ENCODE data around the gene RGS9.
"Not testable (repeated sequence)": the region's sequence is repeated elsewhere in the genome, so short reads cannot be mapped to it uniquely, and the experiment has no call there.

Gene RGS9

DNA sequence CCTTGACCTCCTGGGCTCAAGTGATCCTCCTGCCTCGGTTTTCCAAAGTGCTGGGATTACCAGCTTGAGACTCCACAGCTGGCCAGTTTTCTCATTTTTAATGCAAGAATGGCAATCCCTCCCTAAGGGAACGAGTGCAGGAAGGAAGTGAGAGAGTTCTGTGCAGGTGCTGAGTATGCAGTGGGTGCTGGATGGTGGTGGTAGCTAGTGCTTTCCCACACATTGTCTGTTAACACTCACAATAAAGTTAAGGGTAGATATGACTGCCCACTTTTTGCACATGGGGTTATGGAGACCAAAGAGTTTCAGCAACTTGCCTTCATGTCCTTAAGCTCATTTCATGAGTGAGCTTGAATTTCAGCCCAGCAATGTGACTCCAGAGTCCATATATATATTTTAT lies 18.5 kb downstream of the RGS9 start:
- no peak for DNase-seq (ENCODE audit: low read depth in 2 of 3, low spot score in 1 of 3)

DNA sequence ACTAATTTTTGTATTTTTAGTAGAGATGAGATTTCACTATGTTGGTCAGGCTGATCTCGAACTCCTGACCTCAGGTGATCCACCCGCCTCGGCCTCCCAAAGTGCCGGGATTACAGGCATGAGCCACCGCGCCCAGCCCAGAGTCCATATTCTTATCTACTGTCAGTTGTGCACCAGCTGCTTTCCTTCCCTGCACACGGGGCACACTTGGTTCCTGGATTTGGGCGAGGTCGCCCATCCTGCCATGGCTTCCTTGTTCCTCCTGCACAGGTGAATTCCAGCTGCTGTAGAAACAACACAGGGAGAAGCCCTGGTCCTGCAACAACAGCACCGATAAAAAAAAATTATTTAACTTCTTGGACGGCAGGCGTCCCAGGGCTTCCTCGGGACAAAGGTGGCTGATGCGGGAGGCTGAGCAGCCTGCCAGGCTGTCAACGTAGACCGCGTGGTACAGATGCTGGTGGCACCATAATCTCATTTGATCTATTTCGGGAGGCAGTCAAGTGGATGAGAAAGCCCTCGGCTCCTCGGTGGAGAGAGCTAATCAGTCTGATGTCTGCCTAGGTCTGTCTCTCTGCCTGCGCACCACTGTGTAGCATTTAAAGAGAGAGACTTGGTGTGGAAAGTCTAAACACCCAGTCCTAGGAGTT lies 19.1 kb downstream of the RGS9 start:
- no peak for DNase-seq (ENCODE audit: low read depth in 2 of 3, low spot score in 1 of 3)

DNA sequence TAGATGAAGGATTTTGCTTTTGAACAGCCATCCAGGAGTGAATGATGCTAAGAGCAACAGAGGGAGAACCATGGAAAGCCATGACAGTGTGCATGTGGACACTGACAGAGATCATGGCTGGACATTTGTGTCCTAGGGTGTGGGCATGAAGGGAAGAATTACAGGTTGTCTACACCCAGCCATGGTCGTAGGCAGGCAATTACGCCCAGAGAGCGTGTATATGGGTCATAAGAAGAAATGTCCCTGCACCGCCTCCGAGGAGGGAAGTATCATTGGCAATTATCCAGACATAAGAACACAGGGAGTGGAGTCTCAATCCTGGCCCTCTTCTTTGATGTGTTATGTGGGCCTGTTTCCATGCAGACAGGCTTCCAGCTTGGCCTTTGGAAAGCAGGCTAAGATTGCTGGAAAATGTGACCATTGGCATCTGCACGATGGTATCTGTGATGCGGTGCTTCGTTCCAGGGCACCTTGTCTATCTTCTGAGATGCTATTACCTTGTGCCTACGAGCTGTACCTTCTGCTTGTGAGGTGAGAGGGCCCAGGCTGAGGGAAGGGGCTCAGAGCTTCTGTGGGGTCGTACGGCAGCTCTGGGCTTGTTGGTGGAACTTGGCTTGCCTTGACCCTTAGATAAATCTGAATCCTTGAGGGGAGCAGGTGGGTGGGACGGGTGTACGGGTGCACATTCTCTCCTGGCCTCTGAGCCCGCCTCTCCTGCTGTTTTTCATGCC lies 19.8 kb downstream of the RGS9 start:
- DNase-seq (ENCODE audit: low read depth in 2 of 3, low spot score in 1 of 3), result no peak

DNA sequence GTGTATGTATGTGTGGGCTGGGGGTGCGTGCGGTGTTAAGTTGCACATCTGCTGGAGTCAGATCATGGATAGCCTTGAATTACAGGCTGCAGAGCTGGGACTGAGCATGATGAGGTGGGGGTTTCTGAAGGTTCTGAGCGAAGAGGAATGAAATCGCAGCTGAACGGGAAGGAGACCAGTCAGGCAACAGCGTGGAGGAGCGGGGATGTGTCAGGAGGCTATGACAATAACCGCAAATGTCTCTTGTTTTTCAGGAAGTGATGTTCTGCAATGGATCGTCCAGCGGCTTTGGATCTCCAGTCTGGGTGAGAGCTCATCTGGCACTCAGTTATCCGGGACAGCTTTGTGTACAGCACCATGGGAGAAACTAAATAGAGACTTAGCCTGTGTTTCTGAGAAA lies 20.9 kb downstream of the RGS9 start:
- DNase-seq (ENCODE audit: low read depth in 2 of 3, low spot score in 1 of 3), result no peak

DNA sequence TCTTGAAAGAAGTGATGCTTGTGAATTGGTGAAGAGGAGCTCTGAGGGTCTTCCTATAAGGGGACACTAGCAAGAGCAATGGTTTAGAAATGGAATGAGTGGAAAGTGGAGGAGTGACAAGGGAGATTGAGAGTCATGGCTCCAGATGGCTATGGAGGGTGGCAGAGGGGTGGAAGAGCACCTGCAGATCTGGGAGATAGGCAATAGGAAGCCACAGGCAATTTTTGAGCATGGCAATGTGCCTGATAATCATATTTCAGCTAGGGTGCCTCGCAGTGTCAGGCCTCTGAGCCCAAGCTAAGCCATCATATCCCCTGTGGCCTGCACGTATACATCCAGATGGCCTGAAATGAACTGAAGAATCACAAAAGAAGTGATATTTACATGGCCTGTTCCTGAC lies 21.5 kb downstream of the RGS9 start:
- no peak for DNase-seq (ENCODE audit: low read depth in 2 of 3, low spot score in 1 of 3)

DNA sequence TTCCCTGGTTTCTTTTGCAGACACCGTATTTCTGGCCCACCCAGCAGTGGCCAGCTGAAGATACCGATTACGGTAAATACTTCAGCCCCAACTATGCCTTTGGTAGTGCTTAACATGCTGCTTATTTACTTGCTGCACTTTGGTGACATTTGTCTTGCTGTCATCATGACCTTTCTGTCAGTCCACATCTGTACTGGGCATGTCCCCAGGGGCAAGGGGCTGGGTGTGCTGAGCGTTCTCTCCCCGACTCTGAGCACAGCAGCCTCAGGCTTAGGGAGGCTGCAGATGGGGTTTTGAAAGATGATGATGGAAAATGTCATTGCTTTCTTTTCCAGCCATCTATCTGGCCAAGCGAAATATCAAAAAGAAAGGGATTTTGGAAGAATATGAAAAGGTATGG lies 23.3 kb downstream of the RGS9 start:
- DNase-seq (ENCODE audit: low read depth in 2 of 3, low spot score in 1 of 3), result no peak

DNA sequence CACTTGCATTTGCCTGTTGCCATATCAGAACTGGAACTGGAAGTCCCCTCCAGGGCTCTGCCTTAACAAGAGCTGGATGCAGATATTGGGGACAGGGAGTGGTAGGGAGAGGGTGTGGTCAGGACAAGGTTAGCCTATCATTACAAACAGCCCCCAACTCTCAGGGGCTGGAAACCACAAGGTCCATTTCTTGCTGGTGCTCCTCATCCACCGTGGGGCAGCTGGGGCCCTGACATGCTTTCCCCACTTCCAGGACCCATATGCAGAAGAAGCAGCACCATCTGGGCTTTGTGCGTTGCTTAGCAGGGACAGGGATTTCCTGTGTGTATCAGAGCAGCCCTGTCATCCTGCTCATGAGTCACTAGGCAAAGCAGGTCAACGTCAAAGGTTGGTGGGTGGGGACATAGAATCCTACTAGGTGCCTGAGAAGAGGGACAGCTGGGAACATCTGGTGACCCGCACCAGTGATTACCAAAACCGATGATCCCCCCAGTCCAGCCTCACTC lies 26.9 kb downstream of the RGS9 start:
- peak in 2 of 3 donors; percentile 20 to 30 for DNase-seq (ENCODE audit: low read depth in 2 of 3, low spot score in 1 of 3)

DNA sequence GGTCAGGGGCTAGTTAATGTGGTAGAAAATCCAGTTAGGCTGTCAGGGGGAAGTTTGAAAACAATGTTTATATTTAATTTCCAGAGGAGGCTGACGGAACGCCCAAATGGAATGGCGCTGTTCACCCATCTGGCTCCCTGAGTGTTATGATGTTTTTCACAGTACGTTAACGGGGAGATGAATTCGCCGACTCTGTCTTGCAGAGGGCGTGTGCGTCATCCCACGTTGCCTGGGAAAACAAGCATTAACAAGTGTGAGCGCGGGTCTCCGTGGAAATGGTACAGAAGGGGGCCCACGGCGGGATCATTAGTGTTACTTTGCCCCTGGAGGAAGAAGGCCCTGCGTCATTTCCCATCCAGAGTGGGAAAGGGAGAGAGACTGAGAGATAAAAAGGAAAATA lies 29.6 kb downstream of the RGS9 start:
- DNase-seq (ENCODE audit: low read depth in 2 of 3, low spot score in 1 of 3), result no peak

DNA sequence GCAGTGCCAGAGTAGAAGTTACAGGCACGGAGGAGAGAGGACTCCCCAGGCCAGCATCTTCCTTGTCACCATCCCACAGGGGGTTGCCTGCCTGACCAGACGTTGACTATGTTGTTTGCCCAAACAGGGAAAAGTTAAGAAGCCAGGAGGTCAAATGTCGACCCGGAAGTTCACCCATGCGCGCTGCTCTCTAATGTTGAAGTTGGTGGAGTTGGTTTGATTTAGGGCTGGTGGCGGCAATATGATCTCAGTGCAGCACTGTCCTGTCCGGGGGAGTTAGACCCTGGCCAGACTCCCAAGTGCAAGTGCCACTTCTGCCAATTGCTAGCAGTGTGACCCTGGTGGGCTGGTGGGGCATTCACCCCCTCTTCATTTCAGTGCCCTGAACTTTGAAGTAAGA lies 30.4 kb downstream of the RGS9 start:
- no peak for DNase-seq (ENCODE audit: low read depth in 2 of 3, low spot score in 1 of 3)

DNA sequence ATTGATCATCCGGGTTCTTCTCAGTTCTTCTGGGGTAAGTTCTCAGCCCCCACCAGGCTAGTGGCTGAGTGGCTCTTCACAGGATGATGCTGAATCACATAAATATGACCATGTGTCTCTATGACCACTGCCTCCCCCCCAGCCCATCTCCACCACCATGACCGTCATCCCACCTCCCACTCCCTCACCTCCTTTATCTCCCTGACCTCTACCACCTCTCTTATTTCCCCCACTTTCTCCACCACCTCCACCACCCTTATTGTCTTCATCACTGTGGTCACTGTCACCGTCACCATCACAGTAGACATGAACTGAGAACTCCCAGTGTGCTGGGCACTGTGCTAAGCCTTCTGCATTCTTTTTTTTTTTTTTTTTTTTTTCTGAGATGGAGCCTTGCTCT lies 32.5 kb downstream of the RGS9 start:
- no peak for DNase-seq (ENCODE audit: low read depth in 2 of 3, low spot score in 1 of 3)

DNA sequence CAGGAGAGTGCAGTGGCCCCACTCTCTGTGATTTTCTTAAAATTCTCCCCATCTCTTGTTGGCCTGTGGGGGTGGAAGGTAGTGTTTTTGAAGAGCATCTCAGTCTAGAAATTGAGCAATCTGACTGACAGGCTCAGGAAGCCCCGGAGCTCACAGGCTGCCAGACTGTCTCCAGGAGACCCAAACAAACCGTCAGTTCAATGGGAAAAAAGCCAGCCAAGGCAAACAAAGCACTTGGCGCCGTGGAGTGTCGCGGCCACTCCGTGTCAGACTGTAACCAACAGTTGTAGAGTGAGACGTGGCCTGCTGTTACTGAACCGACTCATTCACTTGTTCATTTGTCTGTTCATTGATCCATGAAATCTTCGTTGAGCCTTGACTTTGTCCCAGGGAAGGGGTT lies 33.7 kb downstream of the RGS9 start:
- DNase-seq (ENCODE audit: low read depth in 2 of 3, low spot score in 1 of 3), result no peak

DNA sequence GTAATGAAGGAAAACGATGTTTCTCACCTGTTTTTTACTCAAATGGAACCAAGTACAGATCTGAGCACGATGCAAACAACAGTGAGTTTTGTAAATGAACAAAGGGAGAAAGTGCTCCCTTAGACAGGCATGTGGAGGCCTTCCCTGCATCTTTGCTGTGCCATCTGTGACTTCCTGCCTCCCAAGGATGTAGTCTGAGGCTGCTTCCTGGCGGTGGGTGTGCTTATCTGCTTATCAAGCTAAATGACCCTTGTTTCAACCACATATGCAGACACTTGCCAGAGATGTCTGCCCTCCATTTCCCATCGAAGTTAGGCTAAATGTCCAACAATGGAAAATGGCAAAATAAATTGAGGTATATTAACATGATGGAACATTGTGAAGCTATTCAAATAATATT lies 34.6 kb downstream of the RGS9 start:
- no peak for DNase-seq (ENCODE audit: low read depth in 2 of 3, low spot score in 1 of 3)

DNA sequence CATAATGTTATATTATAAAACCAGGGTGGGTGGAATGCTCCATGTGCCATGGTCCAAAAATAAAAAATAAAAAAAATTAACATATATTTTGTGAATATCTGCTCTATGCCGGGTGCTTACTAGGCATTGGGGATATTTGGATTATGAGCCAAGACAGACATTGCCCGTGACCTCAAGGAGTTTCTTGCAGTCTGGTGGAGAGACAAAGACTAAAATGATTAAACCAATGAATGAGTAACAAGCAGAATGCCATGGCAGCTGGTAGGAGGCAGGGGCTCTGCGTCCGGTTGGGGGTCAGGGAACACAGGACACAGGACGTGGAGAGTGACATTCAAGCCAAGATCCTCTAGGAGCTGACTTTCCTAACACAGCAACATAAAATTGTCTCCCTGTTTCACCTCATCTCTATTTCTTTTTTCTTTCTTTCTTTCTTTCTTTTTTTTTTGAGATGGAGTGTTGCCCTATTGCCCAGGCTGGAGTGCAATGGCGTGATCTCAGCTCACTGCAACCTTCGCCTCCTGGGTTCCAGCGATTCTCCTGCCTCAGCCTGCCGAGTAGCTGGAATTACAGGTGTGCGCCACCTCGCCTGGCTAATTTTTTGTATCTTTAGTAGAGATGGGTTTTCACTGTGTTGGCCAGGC lies 35.4 kb downstream of the RGS9 start:
- DNase-seq (ENCODE audit: low read depth in 2 of 3, low spot score in 1 of 3), result no peak

DNA sequence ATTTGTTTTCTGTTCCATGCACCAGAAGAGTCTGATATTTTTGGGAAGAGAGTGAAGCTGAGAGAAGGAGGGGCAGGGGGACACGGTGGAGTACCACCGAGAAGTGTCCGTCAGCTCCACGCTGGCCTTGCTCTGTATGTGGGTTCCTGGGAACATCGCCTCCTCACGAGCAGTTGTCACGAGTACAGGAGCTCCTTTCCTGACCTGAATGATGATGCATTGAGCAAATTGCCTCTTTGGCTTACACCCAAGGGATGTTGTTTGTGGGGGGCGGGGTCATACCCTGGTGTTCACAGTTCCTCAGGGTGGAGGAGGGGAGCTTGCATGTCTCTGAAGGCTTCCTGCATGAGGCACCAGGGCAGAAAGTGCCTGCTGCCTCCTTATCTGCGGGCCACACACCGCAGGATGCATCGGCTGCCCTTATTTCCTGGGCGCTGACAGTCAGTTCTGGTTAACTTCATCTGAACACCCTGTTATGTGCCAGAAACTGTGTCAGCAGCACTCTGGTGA lies 36.2 kb downstream of the RGS9 start:
- peak in 2 of 3 donors; percentile 37 to 44 for DNase-seq (ENCODE audit: low read depth in 2 of 3, low spot score in 1 of 3)

DNA sequence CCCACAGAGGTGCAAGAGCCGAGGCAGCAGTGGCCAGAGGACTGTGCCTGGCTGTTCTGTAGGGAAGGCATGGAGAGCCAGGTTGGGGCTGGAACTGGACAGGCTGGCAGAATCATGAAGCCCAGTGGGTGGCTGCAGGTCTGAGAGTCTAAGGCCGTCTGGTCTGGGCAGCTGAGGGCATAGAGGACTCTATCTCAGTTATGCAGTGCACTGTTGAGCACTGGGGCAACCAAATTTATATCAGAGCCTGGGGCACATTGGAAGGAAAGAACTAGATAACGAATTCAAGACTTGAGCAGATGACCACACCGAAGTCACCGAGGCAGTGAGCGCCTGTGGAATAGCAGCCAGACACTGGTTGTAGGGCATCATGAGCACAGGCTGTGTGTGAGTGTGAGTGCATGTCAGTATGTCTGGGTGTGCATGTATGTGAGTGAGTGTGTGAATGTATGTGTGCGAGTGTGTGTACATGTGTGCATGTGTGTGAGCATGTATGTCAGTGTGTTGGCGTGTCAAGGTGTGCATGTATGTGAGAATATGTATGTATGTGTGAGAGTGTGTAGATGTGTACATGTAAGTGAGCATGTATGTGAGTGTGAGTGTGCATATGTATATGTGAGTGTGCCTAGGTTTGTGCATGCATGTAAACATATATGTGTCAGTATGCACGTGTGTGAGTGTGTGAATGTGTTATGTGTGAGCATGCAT lies 37.0 kb downstream of the RGS9 start:
- no peak for DNase-seq (ENCODE audit: low read depth in 2 of 3, low spot score in 1 of 3)

DNA sequence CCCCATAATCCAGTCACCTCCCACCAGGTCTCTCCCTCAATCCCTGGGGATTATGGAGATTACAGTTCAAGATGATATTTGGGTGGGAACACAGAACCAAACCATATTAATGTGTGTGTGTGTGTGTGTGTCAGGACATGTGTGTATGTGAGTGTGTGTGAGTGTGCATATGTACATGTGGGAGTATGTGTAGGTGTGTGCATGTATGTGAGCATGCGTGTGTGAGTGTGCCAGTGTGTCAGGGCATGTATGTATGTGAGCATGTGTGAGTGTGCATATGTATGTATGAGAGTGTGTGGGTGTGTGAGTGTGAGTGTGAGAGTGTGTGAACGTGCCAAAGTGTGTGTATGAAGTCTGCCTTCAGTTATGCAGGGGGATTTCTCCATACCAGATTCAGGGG lies 37.8 kb downstream of the RGS9 start:
- DNase-seq (ENCODE audit: low read depth in 2 of 3, low spot score in 1 of 3), result no peak

DNA sequence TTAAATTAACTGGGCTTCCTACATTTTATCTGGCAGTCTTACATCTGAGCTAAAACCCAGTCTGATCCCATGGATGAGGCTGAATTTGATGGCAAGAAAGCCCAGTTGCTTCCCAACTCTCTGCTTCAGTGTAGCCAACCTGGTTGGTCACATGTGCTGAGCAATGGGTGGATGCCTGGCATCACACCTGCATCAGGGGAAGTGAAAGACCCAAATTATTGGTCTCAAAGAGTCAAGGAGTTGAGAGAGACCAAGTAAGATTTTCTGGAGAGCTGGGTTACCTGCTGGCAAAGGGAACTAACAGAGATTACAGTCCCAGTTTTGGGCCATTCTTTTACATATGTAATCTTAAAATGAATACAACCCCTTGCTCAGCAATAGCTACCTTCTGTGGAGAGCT lies 38.8 kb downstream of the RGS9 start:
- DNase-seq (ENCODE audit: low read depth in 2 of 3, low spot score in 1 of 3), result no peak

DNA sequence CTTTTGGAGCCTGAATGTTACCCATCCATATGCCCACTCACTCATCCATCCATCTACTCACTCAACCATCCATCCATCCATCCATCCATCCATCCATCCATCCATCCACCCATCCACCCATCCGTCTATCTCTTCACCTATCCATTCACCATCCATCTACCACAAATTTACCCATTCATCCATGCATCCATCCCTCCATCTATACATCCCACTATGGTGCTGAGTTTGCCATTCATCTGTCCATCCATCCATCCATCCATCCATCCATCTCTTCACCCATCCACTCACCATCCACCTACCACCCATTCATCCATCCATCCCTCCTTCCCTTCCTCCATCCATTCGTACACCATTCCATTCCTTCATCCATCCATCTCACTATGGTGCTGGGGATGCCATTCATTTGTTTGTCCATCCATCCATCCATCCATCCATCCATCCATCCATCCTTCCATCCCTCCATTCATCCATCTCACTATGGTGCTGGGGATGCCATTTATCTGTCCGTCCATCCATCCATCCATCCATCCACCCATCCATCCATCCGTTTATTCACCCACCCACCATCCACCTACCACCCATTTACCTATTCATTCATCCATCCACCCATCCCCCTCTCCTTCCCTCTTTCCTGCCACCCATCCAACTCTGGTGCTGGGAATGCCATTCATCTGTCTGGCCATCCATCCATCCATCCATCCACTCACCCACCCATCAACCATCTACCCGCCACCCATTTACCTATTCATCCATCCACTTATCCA lies 39.7 kb downstream of the RGS9 start:
- no peak for DNase-seq (ENCODE audit: low read depth in 2 of 3, low spot score in 1 of 3)

DNA sequence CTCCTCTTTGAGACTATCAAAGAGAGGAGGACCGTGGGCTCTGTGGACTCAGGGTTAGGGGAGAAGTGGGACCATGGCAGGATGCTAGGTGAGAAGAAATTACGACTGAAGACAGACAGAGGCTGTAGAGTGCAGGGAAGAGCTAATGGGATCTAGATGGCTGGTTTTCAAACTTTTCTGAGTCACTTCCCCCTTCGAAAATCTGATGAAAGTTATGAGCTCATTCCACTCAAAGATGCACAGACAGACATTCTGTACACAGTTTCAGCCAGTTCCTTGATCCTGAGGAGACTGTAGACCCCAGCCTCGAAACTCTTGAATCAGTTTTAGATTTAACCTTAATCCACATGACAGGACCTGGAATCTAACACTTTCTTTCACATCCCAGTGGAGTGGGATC lies 40.7 kb downstream of the RGS9 start:
- DNase-seq (ENCODE audit: low read depth in 2 of 3, low spot score in 1 of 3), result no peak

DNA sequence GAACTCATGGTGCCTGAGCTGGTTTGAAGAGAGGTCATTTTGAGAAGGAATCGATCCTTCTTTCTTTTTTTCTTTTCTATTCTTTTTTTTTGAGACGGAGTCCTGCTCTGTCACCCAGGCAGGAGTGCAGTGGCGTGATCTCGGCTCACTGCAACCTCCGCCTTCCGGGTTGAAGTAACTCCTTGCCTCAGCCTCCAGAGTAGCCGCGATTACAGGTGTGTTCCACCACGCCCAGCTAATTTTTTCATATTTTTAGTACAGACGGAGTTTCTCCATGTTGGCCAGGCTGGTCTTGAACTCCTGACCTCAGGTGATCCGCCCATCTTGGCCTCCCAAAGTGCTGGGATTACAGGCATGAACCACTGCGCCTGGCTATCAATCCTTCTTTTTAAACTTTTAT lies 43.1 kb downstream of the RGS9 start:
- DNase-seq (ENCODE audit: low read depth in 2 of 3, low spot score in 1 of 3), result not testable (repeated sequence)

DNA sequence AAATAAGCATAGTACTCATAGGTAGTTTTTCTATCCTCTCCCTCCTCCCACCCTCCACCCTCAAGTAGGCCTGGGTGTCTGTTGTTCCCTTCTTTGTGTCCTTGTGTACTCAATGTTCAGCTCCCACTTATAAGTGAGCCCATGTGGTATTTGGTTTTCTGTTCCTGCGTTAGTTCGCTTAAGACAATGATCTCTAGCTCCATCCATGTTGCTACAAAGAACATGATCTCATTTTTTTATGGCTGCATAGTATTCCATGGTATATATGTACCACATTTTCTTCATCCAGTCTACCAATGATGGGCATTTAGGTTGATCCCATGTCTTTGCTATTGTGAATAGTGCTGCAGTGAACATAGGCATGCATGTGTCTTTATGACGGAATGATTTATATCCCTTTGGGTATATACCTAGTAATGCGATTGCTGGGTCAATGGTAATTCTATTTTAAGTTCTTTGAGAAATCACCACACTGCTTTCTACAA lies 43.6 kb downstream of the RGS9 start:
- not testable (repeated sequence) for DNase-seq (ENCODE audit: low read depth in 2 of 3, low spot score in 1 of 3)
